Measurements from ENCODE around the gene ABHD17A. TPM values are rescaled to one million over a fixed set of nuclear protein-coding genes. Genes with fewer than 3 reads are reported as not detected.
A peak's percentile ranks its signal among the peaks of the same experiment; 100 is the strongest.

The ABHD17A gene
- total and polyA plus RNA-seq, 9 of the 15 experiments (the other 6 are each of a cell fraction or from before 2014, with no cell fraction given) = 0.04 to 135 (median 21.8) TPM; not detected in 1

DNA sequence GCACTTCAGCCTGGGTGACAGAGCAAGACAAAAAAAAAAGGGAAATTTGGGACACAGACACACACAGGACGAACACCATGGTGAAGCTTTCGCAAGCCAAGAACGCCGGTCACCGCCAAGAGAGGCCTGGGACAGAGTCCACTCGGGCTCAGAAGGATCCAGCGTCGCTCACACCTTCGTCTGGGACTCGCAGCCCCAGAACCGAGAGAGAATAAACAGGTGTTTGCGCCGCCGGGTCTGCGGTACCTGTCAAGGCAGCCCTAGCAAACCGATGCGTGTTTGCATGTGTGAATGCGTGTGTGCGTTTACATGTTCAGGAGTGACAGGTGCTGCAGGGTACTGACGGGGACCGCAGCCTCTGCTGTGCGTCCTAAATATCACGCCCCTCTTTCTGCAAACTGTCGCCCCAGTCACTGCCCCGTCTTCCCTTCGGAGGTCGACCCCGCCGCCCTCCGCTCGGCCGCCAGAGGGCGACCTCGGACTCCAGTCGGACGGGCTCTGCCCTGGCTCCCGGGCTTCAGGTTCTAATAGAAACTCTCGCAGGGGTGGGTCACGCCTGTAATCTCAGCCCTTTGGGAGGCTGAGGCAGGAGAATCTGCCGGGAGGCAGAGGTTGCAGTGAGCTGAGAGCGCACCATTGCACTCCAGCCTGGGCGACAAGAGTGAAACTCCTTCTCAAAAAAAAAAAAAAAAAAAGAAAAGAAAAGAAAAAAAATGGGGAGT, 43.9 kb upstream of the ABHD17A start (continued):
- TF ChIP-seq, protein P1, sequence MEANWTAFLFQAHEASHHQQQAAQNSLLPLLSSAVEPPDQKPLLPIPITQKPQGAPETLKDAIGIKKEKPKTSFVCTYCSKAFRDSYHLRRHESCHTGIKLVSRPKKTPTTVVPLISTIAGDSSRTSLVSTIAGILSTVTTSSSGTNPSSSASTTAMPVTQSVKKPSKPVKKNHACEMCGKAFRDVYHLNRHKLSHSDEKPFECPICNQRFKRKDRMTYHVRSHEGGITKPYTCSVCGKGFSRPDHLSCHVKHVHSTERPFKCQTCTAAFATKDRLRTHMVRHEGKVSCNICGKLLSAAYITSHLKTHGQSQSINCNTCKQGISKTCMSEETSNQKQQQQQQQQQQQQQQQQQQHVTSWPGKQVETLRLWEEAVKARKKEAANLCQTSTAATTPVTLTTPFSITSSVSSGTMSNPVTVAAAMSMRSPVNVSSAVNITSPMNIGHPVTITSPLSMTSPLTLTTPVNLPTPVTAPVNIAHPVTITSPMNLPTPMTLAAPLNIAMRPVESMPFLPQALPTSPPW (CRISPR knock-in tag; IDR thresholded peaks at IDR 0.05) = peak; percentile 53
- TF ChIP-seq CC2D1A (IDR thresholded peaks at IDR 0.05) = peak; percentile 31; the same call in 1 of the 2 replicates
- TF ChIP-seq, protein P2, sequence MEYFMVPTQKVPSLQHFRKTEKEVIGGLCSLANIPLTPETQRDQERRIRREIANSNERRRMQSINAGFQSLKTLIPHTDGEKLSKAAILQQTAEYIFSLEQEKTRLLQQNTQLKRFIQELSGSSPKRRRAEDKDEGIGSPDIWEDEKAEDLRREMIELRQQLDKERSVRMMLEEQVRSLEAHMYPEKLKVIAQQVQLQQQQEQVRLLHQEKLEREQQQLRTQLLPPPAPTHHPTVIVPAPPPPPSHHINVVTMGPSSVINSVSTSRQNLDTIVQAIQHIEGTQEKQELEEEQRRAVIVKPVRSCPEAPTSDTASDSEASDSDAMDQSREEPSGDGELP (CRISPR knock-in tag; IDR thresholded peaks at IDR 0.05; ENCODE audit: borderline replicate concordance) = peak; percentile 38; the same call in 1 of the 2 replicates
- no peak for TF ChIP-seq KLF10 (CRISPR knock-in tag; IDR thresholded peaks at IDR 0.05)
- TF ChIP-seq ZNF668 (CRISPR knock-in tag; IDR thresholded peaks at IDR 0.05) = no peak
- peak; percentile 45; the same call in 1 of the 2 replicates for TF ChIP-seq ZNF384 (IDR thresholded peaks at IDR 0.05; ENCODE audit: low read depth, low read length)
- TF ChIP-seq, protein P3, sequence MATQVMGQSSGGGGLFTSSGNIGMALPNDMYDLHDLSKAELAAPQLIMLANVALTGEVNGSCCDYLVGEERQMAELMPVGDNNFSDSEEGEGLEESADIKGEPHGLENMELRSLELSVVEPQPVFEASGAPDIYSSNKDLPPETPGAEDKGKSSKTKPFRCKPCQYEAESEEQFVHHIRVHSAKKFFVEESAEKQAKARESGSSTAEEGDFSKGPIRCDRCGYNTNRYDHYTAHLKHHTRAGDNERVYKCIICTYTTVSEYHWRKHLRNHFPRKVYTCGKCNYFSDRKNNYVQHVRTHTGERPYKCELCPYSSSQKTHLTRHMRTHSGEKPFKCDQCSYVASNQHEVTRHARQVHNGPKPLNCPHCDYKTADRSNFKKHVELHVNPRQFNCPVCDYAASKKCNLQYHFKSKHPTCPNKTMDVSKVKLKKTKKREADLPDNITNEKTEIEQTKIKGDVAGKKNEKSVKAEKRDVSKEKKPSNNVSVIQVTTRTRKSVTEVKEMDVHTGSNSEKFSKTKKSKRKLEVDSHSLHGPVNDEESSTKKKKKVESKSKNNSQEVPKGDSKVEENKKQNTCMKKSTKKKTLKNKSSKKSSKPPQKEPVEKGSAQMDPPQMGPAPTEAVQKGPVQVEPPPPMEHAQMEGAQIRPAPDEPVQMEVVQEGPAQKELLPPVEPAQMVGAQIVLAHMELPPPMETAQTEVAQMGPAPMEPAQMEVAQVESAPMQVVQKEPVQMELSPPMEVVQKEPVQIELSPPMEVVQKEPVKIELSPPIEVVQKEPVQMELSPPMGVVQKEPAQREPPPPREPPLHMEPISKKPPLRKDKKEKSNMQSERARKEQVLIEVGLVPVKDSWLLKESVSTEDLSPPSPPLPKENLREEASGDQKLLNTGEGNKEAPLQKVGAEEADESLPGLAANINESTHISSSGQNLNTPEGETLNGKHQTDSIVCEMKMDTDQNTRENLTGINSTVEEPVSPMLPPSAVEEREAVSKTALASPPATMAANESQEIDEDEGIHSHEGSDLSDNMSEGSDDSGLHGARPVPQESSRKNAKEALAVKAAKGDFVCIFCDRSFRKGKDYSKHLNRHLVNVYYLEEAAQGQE (IDR thresholded peaks at IDR 0.05; ENCODE audit: borderline replicate concordance) = peak; percentile 75
- TF ChIP-seq, protein P3 (CRISPR knock-in tag; IDR thresholded peaks at IDR 0.05; ENCODE audit: low read depth) = no peak
- TF ChIP-seq ERF (CRISPR knock-in tag; IDR thresholded peaks at IDR 0.05) = peak; percentile 56; the same call in 1 of the 2 replicates
- TF ChIP-seq ZBTB7A (IDR thresholded peaks at IDR 0.05; ENCODE audit: borderline replicate concordance, control insufficient read depth, low read depth, low read length) = peak; percentile 79
- TF ChIP-seq ZC3H11A (IDR thresholded peaks at IDR 0.05; ENCODE audit: low read depth, low read length) = no peak
- TF ChIP-seq NR2C2 (CRISPR knock-in tag; IDR thresholded peaks at IDR 0.05) = no peak
- peak; percentile 41 for TF ChIP-seq NR2C2 (tag; IDR thresholded peaks at IDR 0.05)
- TF ChIP-seq, protein P4, sequence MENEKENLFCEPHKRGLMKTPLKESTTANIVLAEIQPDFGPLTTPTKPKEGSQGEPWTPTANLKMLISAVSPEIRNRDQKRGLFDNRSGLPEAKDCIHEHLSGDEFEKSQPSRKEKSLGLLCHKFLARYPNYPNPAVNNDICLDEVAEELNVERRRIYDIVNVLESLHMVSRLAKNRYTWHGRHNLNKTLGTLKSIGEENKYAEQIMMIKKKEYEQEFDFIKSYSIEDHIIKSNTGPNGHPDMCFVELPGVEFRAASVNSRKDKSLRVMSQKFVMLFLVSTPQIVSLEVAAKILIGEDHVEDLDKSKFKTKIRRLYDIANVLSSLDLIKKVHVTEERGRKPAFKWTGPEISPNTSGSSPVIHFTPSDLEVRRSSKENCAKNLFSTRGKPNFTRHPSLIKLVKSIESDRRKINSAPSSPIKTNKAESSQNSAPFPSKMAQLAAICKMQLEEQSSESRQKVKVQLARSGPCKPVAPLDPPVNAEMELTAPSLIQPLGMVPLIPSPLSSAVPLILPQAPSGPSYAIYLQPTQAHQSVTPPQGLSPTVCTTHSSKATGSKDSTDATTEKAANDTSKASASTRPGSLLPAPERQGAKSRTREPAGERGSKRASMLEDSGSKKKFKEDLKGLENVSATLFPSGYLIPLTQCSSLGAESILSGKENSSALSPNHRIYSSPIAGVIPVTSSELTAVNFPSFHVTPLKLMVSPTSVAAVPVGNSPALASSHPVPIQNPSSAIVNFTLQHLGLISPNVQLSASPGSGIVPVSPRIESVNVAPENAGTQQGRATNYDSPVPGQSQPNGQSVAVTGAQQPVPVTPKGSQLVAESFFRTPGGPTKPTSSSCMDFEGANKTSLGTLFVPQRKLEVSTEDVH (IDR thresholded peaks at IDR 0.05; ENCODE audit: low read depth, partially characterized antibody) = peak; percentile 32

All from K562 (cell line).